ENCODE data around the gene GPR107. TPM values are rescaled to one million over a fixed set of nuclear protein-coding genes. Genes with fewer than 3 reads are reported as not detected.

GPR107 gene
- total RNA-seq, 1 experiment from 2014 or later = 33.2 TPM

- ChIA-PET POLR2A (no interaction called here), CTCF (no interaction called here)
- DNase-seq (ENCODE audit: low spot score) = no peak
- Mint-ChIP-seq H3K27ac (no peak overlapping the region), H3K27me3 (ENCODE audit: low read depth) (no peaks in the 10 kb centered on the region), H3K4me3 (no peak overlapping the region), H3K9me3 (no peaks in the 10 kb centered on the region), H3K36me3 (no peaks in the 10 kb centered on the region), H3K4me1 (peaks cover 28% of the 10 kb centered on the region)
- ATAC-seq = no peak
- TF ChIP-seq MXD4 (CRISPR knock-in tag; IDR thresholded peaks at IDR 0.05; ENCODE audit: borderline replicate concordance) = no peak
- no peak for TF ChIP-seq NFE2L1 (CRISPR knock-in tag; IDR thresholded peaks at IDR 0.05)
- no peak for TF ChIP-seq ZNF219 (CRISPR knock-in tag; IDR thresholded peaks at IDR 0.05; ENCODE audit: borderline replicate concordance)
- TF ChIP-seq ATF2 (CRISPR knock-in tag; IDR thresholded peaks at IDR 0.05; ENCODE audit: borderline replicate concordance, low read depth) = no peak
These were observed 128.1 kb downstream of the GPR107 start for GRCh38 chr9:130181678-130182380.

GRCh38 chr9:130182381-130182909 lies 128.7 kb downstream of the GPR107 start:
- ChIA-PET POLR2A (no interaction called here), CTCF (interaction anchor here (1.1 kb wide), 1 partner anchor 9 kb away, joined by 5 read pairs; no protein-coding TSS in a partner anchor)
- Mint-ChIP-seq H3K36me3 (no peaks in the 10 kb centered on the region), H3K4me3 (no peak overlapping the region), H3K4me1 (peaks cover 30% of the 10 kb centered on the region), H3K27ac (peak overlapping the region; percentile 84; the same call in 1 of the 2 replicates), H3K27me3 (ENCODE audit: low read depth) (no peaks in the 10 kb centered on the region), H3K9me3 (no peaks in the 10 kb centered on the region)
- TF ChIP-seq GABPB1 (CRISPR knock-in tag; IDR thresholded peaks at IDR 0.05) (no peak), CTCF (IDR thresholded peaks at IDR 0.05) (no peak), CDX4 (CRISPR knock-in tag; IDR thresholded peaks at IDR 0.05; ENCODE audit: borderline replicate concordance) (no peak), E2F4 (CRISPR knock-in tag; IDR thresholded peaks at IDR 0.05; ENCODE audit: borderline replicate concordance, low read depth) (no peak), ATF6 (CRISPR knock-in tag; IDR thresholded peaks at IDR 0.05) (no peak), RORB (CRISPR knock-in tag; IDR thresholded peaks at IDR 0.05) (no peak), ATF3 (CRISPR knock-in tag; conservative IDR thresholded peaks at IDR 0.05) (no peak), EMX1 (CRISPR knock-in tag; IDR thresholded peaks at IDR 0.05) (no peak)
- DNase-seq (ENCODE audit: low spot score) (no peak), ATAC-seq (no peak)

GRCh38 chr9:130183133-130183762 lies 129.5 kb downstream of the GPR107 start:
- Mint-ChIP-seq H3K27ac (peak overlapping the region; percentile 84), H3K36me3 (no peaks in the 10 kb centered on the region), H3K4me3 (no peak overlapping the region), H3K27me3 (ENCODE audit: low read depth) (no peaks in the 10 kb centered on the region), H3K9me3 (no peaks in the 10 kb centered on the region), H3K4me1 (peaks cover 34% of the 10 kb centered on the region)
- ChIA-PET CTCF (interaction anchor here (0.6 to 1.1 kb wide), 4 partner anchors 10 to 77 kb away, joined by 3 to 5 read pairs (median 3); no protein-coding TSS in a partner anchor), POLR2A (no interaction called here)
- DNase-seq (ENCODE audit: low spot score) (no peak), ATAC-seq (peak; percentile 9; the same call in 1 of the 2 replicates)
- TF ChIP-seq JAZF1 (CRISPR knock-in tag; IDR thresholded peaks at IDR 0.05) (no peak), TCF7 (CRISPR knock-in tag; IDR thresholded peaks at IDR 0.05; ENCODE audit: low read depth) (no peak), ZNF512 (CRISPR knock-in tag; IDR thresholded peaks at IDR 0.05; ENCODE audit: borderline replicate concordance) (0 out of 2 replicates have a peak, but pooled peaks have one; percentile 86)

Data from WTC11 (cell line).